ENCODE measurements around the gene RGS6.

RGS6 gene

DNA sequence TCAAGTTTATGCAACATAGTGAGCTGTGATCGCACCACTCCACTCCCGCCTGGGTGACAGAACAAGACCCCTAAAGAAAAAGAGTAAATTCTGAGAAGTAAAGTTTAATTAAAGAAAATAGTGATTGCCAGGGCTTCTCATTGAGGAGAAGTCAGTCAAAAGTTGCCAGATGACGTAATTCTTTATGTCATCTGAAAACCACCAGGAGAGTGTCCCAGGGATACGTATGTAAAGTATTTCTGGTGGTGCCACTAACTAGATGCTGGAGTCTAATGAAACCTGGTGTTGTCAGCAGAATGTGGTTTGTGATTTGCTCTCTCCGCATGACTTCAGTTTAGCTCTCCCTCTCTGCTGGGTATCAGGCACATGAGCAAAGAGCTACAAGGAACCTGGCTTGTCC is 569.2 kb downstream of the RGS6 start:
- no peak for DNase-seq (ENCODE audit: low spot score)

- no peak for DNase-seq (ENCODE audit: low spot score)
Observed at GRCh38 chr14:72503271-72503670, 571.0 kb downstream of the RGS6 start.

DNA sequence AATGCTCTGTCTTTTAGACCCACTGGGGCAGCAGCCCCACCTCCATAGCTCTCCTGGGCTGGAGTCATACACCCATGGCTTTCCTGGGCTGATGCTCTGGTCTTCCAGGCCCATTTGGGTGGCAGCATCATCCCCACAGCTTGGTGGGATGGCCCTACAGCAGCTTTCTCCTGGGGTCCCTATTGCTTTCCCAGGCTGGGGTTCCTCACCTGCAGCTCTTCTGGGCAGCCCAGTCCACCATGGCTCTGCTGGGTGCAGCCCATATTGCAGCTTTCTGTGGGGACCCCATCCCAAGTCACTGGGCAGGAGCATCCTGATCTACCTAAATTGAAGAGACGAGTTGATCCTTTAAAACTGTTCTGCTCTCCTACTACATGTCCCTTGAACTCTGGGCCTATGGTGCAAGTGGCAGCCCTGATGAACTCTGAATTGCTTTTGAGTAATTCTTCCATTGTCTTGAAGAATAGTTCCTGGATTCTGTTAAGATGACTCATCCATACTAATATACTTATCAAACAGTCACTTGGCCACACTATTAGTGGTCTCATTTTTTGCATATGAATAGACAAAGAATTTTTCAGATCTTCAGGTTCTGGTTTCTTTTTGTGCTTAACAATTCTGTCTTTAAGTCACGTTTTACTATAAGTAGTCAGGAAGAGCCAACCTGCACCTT is 571.6 kb downstream of the RGS6 start:
- DNase-seq (ENCODE audit: low spot score) = no peak

DNA sequence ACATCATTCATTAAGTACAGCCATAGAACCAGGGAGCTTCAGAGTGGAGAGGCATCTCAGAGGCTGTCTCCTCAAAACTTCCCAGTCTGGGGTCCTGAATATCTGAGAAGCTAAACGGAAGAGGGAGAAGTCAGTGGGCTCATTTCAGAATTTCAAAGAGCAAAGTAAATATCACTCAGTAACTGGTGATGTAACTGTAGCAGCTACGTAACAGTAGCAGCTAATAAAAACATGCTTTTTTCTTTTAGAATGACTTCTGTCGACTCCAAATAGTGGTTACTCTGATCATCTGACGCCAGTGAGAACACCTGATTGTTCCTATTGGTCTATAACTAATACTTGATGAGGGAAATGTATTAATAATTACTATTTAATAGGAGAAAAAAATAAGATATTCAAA is 578.3 kb downstream of the RGS6 start:
- DNase-seq (ENCODE audit: low spot score) = no peak

- no peak for DNase-seq (ENCODE audit: low spot score)
Observed at GRCh38 chr14:72512281-72512680, 580.1 kb downstream of the RGS6 start.

- no peak for DNase-seq (ENCODE audit: low spot score)
Observed at GRCh38 chr14:72512925-72513324, 580.7 kb downstream of the RGS6 start.

GRCh38 chr14:72513346-72513745 is 581.1 kb downstream of the RGS6 start:
- DNase-seq (ENCODE audit: low spot score) = no peak

DNA sequence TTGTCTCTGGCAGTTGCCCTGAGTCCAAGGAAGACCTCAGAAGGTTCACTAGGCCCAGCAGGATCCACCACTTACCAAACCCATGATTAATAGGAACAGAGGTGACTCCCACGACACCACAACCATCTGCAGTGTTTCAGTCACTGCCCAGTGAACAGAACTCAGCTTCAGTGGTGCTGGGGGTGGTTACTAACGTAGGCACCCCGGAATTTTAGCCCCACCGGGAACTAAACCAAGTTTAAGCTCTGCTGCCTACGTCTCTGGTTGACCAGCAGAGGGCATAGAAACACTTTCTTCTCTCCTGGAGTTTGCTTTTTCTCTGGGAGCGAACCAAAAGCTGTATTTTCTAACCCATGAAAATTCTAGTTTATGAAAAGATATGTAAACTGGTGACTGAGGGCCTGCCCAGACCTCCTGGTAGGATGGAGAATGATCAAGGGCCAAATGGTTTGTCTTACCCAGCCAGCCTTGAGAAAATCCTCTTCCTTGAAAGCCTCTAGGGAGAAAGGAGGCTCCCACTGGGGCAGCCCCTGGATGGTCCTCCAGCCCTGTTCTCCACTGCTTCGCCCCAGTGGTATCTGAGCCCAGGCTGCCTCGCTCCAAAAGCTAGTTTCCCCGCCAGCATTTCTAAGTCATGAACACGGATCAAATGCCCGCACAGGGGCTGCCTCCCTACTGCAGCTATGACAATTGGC is 581.9 kb downstream of the RGS6 start:
- peak; percentile 63 for DNase-seq (ENCODE audit: low spot score)

DNA sequence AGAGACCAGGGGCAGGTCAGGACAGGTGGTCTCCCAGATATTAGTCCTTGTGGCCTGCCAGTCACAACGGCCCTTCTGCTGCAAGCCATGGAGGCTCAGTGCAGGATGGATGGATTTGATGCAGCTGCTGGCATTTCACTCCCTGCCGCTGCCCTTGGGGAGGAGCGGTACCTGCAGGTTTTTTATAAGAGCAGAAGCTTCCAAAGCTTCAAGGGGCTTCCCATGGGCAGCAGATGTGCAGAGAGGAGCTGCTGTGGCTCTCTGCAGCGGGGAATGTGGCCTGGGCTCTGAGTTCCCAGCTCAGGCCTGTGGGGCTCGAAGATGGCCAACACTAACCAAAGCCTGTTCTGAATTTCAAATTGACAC is 582.4 kb downstream of the RGS6 start:
- DNase-seq (ENCODE audit: low spot score) = no peak

GRCh38 chr14:72515779-72516770 is 583.8 kb downstream of the RGS6 start:
- DNase-seq (ENCODE audit: low spot score) = no peak

DNA sequence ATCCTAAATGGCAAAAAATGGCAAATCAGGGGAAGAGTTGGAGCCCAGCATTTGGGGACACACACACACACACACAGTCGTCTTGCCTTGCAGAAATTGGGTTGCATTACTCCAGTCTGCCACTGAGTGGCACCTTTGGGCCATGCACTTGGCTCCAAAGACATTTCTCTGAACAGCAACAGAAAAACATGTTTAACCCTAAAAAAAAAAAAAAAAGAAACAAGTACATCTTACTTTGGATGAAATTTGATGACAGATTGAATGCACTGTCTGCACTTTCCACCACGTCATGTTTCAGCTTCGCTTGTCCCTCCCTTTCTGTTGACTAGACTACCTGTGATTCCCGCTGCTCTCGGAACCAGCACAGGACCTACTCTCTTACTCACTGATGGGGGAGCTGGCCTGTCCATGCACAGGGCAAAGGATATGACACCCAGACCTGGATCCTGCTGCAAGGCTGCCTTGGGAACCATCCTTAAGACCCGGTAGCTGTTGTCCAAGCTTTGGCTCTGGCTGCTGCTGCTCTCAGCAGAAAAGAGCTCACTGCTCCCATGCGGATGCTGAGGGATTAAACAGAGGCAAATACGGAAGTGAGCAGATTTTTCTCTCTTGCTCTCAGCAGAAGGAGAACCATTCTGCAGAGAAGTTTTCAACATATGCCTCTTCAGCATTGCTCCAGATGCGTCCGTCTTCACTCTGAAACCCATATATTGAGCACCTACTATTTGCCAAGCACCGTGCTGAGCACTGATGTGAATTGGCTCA is 584.9 kb downstream of the RGS6 start:
- DNase-seq (ENCODE audit: low spot score) = peak; percentile 61

- no peak for DNase-seq (ENCODE audit: low spot score)
Observed at GRCh38 chr14:72517736-72518135, 585.5 kb downstream of the RGS6 start.

- no peak for DNase-seq (ENCODE audit: low spot score)
Observed at GRCh38 chr14:72518809-72519377, 586.7 kb downstream of the RGS6 start.

DNA sequence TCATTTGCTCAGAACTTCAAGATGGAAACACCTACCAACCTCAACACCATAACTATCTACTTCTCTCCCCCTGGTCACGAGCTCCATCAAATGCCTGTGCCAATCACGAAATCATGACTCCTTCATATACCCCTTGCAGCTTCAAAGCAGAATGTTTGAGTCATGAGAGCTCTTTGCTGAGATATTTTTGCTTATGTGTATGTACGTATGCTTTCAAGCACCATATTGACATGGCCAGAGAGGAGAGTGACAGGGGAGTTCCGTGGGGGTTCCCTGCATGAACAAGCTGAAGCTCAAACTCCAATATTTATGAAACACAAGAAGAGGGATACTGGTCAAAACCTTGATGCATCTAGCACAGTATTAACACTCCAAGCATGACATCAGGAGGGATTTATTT is 587.3 kb downstream of the RGS6 start:
- DNase-seq (ENCODE audit: low spot score) = no peak

GRCh38 chr14:72521045-72521444 is 588.8 kb downstream of the RGS6 start:
- DNase-seq (ENCODE audit: low spot score) = no peak

DNA sequence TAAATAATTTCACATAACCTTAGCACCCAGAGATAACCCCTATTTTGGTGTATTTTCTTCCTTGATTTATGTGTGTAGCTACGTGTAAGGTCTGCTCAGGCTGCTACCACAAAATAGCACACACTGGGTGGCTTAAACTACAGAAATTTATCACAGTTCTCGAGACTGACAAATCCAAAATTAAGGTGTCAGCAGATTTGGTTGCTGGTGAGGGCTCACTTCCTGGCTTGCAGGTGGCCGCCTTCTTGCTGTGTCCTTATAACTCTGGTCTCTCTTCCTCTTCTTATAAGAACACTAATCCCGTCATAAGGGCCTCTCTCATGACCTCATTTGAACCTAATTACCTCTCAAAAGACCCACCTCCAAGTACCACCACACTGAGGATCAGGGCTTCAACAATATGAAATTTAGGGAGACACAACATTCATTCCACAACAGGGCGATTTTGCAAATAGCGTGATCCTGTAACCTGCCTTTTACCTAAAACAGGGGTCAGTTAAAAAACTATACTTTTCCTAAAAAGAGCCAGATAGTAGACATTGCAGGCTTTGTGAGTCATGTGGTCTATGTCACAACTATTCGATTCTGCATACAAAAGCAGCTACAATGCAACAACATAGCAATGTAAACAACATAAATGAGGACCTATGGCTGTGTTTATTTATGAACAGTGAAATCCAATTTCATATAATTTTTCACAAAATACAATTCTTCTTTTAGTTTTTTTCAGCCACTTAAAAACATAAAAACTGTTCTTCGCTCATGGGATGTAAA is 589.9 kb downstream of the RGS6 start:
- no peak for DNase-seq (ENCODE audit: low spot score)

DNA sequence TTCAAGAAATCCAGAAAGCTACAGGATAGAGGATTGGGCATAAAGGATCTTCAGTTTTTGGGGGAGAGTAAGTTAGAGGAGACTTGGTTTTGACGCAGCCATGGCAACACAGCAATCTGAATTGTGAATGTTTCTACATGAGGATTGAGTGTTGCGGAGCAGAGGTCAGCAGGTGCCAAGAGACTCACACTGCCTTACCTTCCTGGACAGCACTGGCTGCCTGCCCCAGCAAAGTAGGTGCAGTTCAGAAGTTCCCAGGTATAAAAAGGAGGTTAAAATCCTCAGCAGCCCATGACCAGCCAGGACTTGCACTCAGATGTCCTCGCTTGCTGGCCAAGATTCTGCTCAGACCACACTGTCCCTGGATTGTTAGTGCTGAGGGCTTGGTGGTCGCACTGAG is 590.6 kb downstream of the RGS6 start:
- no peak for DNase-seq (ENCODE audit: low spot score)

GRCh38 chr14:72523424-72524294 is 591.4 kb downstream of the RGS6 start:
- no peak for DNase-seq (ENCODE audit: low spot score)

DNA sequence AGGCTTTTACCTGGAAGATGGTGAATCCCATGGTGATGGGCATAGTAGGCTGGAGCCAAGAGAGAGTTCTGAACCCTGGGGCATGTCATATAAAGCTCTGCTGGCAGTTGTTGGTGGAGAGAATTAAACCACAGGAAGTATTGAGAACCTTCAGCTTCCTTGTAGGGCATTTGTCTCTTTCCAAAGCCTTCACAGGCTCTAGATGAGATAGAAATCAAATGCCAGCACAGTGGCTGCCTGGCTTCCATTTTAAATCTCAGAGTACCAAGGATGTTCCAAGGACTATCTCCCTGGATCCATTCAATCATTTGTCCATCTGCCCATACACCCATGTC is 592.0 kb downstream of the RGS6 start:
- DNase-seq (ENCODE audit: low spot score) = no peak

All from AG08395 (cell line).